Inflammatory macrophage treated with lipopolysaccharide for 1 hour (primary cell): Measurements from ENCODE around the gene ATP2B2.
A peak's percentile ranks its signal among the peaks of the same experiment; 100 is the strongest.
"Not testable (repeated sequence)": the region's sequence is repeated elsewhere in the genome, so short reads cannot be mapped to it uniquely, and the experiment has no call there.

Source experiments
- DNase-seq, 2 donors: peaks; one replicate each; pipeline ENCODE4 v3.0.0-alpha.2; 2020 to 2022

ATP2B2 gene

GRCh38 chr3:10505050-10505790 lies at the start of gene ATP2B2:
ATP2B2 (minus strand) TSS chr3:10505586; CDS start chr3:10449543, 56,043 bp downstream.
- DNase-seq = no peak

GRCh38 chr3:10554746-10555145 lies 49.4 kb upstream of the ATP2B2 start:
- no peak for DNase-seq

DNA sequence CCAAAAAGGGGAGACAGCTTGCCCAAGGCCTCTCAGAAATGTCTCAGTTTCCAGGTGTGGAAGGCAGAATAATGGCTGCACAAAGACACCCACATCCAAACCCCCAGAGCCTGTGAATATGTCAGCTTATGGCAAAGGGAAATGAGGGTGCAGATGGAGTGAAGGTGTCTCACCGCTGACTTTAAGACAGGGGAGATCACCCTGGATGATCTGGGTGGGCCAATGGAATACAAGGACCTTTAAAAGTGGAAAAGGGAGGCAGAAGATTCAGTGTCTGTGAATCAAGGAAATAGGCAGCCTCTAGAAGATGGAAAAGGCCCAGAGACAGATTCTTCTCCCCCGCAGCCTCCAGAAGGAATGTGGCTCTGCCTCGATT lies 48.8 kb upstream of the ATP2B2 start:
- DNase-seq = no peak

DNA sequence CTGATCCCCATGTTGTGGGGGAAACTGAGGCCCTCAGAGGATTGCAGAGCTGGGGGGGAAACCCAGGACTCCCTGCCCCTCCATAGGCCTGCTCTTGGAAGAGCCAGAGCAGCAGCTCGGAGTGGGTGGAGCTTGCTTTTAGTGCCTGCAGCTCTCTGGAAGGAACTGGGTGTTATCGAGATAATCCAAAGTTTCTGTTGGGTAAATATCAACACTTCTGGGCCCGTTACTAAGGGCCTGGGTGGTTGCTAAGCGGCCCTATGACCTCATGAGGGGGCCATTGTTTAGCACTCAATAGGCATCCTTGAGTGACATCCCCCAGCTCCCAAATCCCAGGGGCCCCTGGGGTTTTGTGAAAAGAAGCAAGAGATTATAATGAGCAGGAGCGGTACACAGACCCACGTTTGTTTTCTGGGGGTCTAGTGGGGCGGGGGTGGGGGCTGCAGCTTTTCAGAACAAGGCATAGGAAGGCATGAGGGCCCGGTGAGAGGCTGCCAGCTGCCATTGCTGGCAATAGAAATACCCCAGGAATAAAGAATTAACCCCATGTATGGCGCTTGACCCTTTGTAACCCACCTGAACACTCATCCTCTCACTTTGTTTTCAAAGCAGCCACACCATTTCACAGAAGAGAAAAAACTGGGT lies 48.3 kb upstream of the ATP2B2 start:
- no peak for DNase-seq

DNA sequence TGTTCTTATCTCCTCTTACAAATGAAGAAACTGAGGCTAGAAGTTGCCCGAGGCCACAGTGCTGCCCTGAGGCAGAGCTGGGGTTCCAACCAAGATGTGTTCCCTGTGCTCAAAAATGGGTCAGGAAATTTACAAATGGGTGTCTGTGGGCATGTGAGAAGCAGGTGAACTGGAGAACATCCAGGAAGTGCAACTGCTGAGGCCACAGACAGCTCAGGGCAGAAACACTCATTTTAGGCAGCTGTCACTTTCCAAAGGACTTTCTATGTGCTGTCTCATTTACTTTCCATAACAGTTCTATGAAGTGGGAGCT lies 47.2 kb upstream of the ATP2B2 start:
- no peak for DNase-seq

- peak; percentile 91 to 94 for DNase-seq
These were observed 46.6 kb upstream of the ATP2B2 start for GRCh38 chr3:10551821-10552630.

- no peak for DNase-seq
These were observed 45.8 kb upstream of the ATP2B2 start for GRCh38 chr3:10551139-10551538.

- DNase-seq = no peak
These were observed 45.3 kb upstream of the ATP2B2 start for GRCh38 chr3:10550705-10551104.

DNA sequence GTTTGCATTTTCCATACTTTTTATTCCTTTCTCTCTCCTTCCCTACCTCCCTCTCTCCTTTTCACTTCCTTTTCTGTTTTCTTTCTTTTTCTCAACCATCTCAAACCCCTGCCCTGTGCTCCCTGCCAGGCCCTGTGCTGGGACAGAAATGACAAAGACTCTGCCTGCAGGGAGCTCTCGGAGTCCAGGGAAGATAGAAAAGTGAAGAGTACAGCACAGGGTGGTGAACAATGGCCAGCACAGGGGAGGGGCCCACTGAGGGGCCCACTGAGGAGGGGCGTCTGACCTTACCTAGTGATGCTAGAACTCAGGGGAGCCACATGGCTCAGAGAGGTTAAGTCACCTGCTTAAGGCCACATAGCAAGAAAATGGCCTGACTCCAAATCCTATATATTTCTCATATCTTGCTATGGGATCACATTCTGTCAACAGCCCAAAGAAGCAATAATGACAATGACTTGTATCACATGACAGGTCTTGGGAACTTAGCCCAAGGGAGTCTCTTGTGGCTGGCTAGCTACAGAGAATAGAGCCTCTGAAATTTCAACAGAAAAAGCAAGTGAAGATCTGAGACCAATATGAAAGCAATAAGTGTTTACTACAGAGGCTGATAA lies 44.3 kb upstream of the ATP2B2 start:
- DNase-seq = peak in 1 of 2 donors; percentile 32

- DNase-seq = no peak
These were observed 43.6 kb upstream of the ATP2B2 start for GRCh38 chr3:10548992-10549391.

- DNase-seq = no peak
These were observed 42.7 kb upstream of the ATP2B2 start for GRCh38 chr3:10547841-10548783.

- DNase-seq = no peak
These were observed 42.0 kb upstream of the ATP2B2 start for GRCh38 chr3:10547413-10547812.

- no peak for DNase-seq
These were observed 41.5 kb upstream of the ATP2B2 start for GRCh38 chr3:10546820-10547263.

DNA sequence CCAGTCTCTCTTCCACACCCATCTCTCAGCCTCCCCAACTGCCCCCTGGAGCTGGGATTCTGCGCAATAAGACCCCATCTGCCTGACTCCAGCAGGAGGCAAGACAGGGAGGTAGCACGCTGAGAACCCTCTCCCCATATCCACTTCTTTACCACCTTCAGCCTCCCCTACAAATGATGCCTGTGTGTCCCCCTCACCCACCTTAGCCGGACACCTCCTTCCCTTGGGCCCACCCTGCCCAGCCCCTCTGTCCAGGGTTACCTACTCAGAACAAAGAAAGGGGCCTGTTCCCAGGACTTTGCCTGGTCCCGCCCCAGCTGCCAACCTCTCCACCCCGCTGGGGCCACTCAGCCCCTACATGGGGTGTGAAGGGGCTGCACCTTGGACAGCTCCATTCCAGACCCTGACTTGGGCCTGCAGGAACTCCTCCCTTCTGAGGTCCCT lies 40.8 kb upstream of the ATP2B2 start:
- no peak for DNase-seq

DNA sequence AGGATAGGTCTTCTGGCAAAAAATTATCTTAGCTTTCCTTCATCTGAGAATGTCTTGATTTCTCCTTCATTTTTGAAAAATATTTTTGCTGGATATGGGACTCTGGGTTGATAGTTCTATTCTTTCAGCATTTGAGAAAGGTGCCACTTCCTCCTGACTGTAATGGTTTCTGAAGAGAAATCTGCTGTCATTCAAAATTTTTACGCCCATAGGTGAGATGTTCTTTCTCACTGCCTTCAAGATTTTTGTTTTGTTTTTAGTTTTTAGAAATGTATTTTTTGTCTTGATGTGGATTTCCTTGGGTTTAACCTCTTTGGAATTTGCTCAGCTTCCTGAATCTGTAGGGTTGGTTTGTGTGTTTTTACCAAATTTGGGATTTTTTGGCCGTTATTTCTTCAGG lies 37.1 kb upstream of the ATP2B2 start:
- DNase-seq = no peak

GRCh38 chr3:10540347-10540746 lies 35.0 kb upstream of the ATP2B2 start:
- DNase-seq = not testable (repeated sequence)

DNA sequence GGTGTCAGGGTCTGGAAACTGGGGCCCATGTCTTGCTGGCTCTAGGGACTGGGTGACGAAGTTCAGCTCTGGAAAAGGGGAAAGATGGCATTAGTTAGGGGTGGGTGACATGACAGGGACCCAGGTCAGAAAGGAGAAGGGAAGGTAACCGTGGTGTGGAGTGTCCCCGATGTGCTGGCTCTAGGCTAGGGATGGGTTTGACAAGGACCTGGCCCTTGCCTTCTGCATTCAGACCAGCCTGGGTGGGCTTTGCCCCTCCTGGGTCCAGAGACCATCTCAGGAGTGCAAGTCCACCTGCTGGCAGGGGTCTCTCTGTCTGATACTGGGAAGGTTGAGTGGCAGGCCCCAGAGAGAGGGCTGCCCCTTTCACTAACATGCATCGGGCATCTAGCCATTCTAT lies 28.7 kb upstream of the ATP2B2 start:
- no peak for DNase-seq

DNA sequence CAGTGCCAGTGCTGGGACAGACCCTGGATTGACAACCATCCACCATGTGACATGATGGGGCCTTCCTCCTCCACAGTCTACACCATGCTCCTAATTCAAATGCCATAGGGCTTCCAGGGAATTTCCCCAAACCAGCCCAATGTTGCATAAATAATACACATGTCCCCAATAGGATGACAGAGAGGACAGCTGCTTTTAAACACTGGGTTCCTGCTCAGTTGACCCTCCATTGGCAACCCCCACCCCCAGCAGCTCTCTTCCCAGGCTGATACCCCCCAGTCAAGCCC lies 28.3 kb upstream of the ATP2B2 start:
- DNase-seq = peak; percentile 42 to 72

GRCh38 chr3:10532939-10533736 lies 27.8 kb upstream of the ATP2B2 start:
- no peak for DNase-seq

- no peak for DNase-seq
These were observed 25.6 kb upstream of the ATP2B2 start for GRCh38 chr3:10531031-10531430.

- DNase-seq = no peak
These were observed 24.9 kb upstream of the ATP2B2 start for GRCh38 chr3:10530241-10530640.

GRCh38 chr3:10529809-10530208 lies 24.4 kb upstream of the ATP2B2 start:
- DNase-seq = no peak
